ENCODE results near the gene GTF2IRD1. TPM values are rescaled to one million over a fixed set of nuclear protein-coding genes. Genes with fewer than 3 reads are reported as not detected.

The GTF2IRD1 gene
- total and polyA plus RNA-seq, 2 of the 13 experiments (the other 11 are each of a cell fraction or from before 2014, with no cell fraction given): 16.5 to 26.7 TPM

GRCh38 chr7:74586258-74587175 is 132.8 kb downstream of the GTF2IRD1 start:
- 97% methylated on average over 18 of the region's 18 CpGs for WGBS (ENCODE audit: low lambda C conversion rate)
- no TSS peak for BruUV-seq (replicated peaks)
- intact Hi-C loops (cut with micrococcal nuclease; ENCODE audit: unreplicated experiment): no loop called here

GRCh38 chr7:74587435-74588126 is 133.9 kb downstream of the GTF2IRD1 start:
- Histone ChIP-seq H2AFZ (ENCODE audit: low read length) (no peak overlapping the region), H3K4me3 (replicated peaks in 1 of 3; ENCODE audit: insufficient read depth in 1 of 3, low read depth in 2 of 3, low read length in 3 of 3) (no peak overlapping the region), H3K9me3 (ENCODE audit: low read length) (no peaks in the 10 kb centered on the region), H3K27me3 (ENCODE audit: control insufficient read depth in 1 of 2, insufficient read depth in 2 of 2, low read length in 2 of 2) (no peaks in the 10 kb centered on the region), H3K4me1 (ENCODE audit: insufficient read depth, low read length) (peaks cover 52% of the 10 kb centered on the region), H3K9ac (ENCODE audit: insufficient read depth, low read depth, low read length) (no peak overlapping the region), H3K36me3 (replicated peaks in 1 of 2; ENCODE audit: control insufficient read depth in 1 of 2, insufficient read depth in 2 of 2, low read length in 2 of 2) (peaks cover 5% of the 10 kb centered on the region in 2 experiments), H3K27ac (ENCODE audit: extremely low read length, insufficient read depth, low read length) (no peak overlapping the region), H3K79me2 (ENCODE audit: insufficient read depth, low read length) (no peaks in the 10 kb centered on the region), H4K20me1 (ENCODE audit: insufficient read depth, low read length) (no peaks in the 10 kb centered on the region), H3K4me2 (ENCODE audit: low read depth, low read length) (no peak overlapping the region)
- ChIA-PET POLR2A (interaction anchor here (1.5 kb wide), 1 partner anchor 66 kb away, joined by 4 read pairs; no protein-coding TSS in a partner anchor), CTCF (ENCODE audit: low intra/inter-chr PET ratio, low total read pairs) (no interaction called here)
- no peak; the same call in 2 of the 3 replicates for ATAC-seq
- TF ChIP-seq ZNF687 (CRISPR knock-in tag; IDR thresholded peaks at IDR 0.05) (0 out of 2 replicates have a peak, but pooled peaks have one; percentile 23), ZNF562 (CRISPR knock-in tag; IDR thresholded peaks at IDR 0.05; ENCODE audit: borderline replicate concordance) (no peak), ZNF615 (CRISPR knock-in tag; IDR thresholded peaks at IDR 0.05; ENCODE audit: borderline replicate concordance) (no peak)
- in situ Hi-C loops (cut with HindIII; ENCODE audit: extremely low pct_ligation_motif_present, low pct_unique_long_range_greater_than_20kb): no loop called here
- intact Hi-C loops (cut with micrococcal nuclease; ENCODE audit: unreplicated experiment): no loop called here
- no peak for DNase-seq (ENCODE audit: low spot score)
- WGBS (ENCODE audit: low lambda C conversion rate): 96% methylated on average over 10 of the region's 13 CpGs
- no peak for FAIRE-seq
- BruUV-seq (replicated peaks): no TSS peak

More at GRCh38 chr7:74586258-74587175, 132.8 kb downstream of the GTF2IRD1 start:
- DNase-seq (ENCODE audit: low spot score): no peak
- peaks cover 62% of the 10 kb centered on the region for H3K4me1 ChIP-seq (ENCODE audit: insufficient read depth, low read length)
- H3K4me2 ChIP-seq (ENCODE audit: low read depth, low read length): no peak overlapping the region
- no peaks in the 10 kb centered on the region for H3K79me2 ChIP-seq (ENCODE audit: insufficient read depth, low read length)
- H4K20me1 ChIP-seq (ENCODE audit: insufficient read depth, low read length): no peaks in the 10 kb centered on the region
- TF ChIP-seq CENPX (CRISPR knock-in tag; IDR thresholded peaks at IDR 0.05): no peak
- no peak for TF ChIP-seq FOSL2 (CRISPR knock-in tag; IDR thresholded peaks at IDR 0.05)
- H3K36me3 ChIP-seq (replicated peaks in 1 of 2; ENCODE audit: control insufficient read depth in 1 of 2, insufficient read depth in 2 of 2, low read length in 2 of 2): peaks cover 3 to 5% of the 10 kb centered on the region in 2 experiments; a peak in 4 of 5 replicates
- no peak overlapping the region for H3K27ac ChIP-seq (ENCODE audit: extremely low read length, insufficient read depth, low read length)
- no peak overlapping the region for H2AFZ ChIP-seq (ENCODE audit: low read length)
- H3K9me3 ChIP-seq (ENCODE audit: low read length): no peaks in the 10 kb centered on the region
- ChIA-PET CTCF (ENCODE audit: low intra/inter-chr PET ratio, low total read pairs) (no interaction called here), POLR2A (interaction anchor here (1.5 kb wide), 1 partner anchor 67 kb away, joined by 4 read pairs; no protein-coding TSS in a partner anchor)
- no peak overlapping the region for H3K9ac ChIP-seq (ENCODE audit: insufficient read depth, low read depth, low read length)
- in situ Hi-C loops (cut with HindIII; ENCODE audit: extremely low pct_ligation_motif_present, low pct_unique_long_range_greater_than_20kb): no loop called here
- no peak for FAIRE-seq
- H3K27me3 ChIP-seq (ENCODE audit: control insufficient read depth in 1 of 2, insufficient read depth in 2 of 2, low read length in 2 of 2): no peaks in the 10 kb centered on the region
- no peak overlapping the region for H3K4me3 ChIP-seq (replicated peaks in 1 of 3; ENCODE audit: insufficient read depth in 1 of 3, low read depth in 2 of 3, low read length in 3 of 3)
- no peak for ATAC-seq
